ENCODE data around the gene FBH1. TPM values are rescaled to one million over a fixed set of nuclear protein-coding genes. Genes with fewer than 3 reads are reported as not detected.

The FBH1 gene
- total and polyA plus RNA-seq, 9 of the 15 experiments (the other 6 are each of a cell fraction or from before 2014, with no cell fraction given), result 13.4 to 108 (median 77.8) TPM

- TF ChIP-seq NR2C2 (CRISPR knock-in tag; IDR thresholded peaks at IDR 0.05) (peak; percentile 22; the same call in 1 of the 2 replicates), NR2C2 (tag; IDR thresholded peaks at IDR 0.05) (0 out of 2 replicates have a peak, but pooled peaks have one; percentile 33), VEZF1 (CRISPR knock-in tag; IDR thresholded peaks at IDR 0.05) (peak; percentile 70), ZBTB7A (IDR thresholded peaks at IDR 0.05; ENCODE audit: borderline replicate concordance, control insufficient read depth, low read depth, low read length) (peak; percentile 82), BRD9 (IDR thresholded peaks at IDR 0.05; ENCODE audit: low read depth, partially characterized antibody) (peak; percentile 70), ZBTB2 (IDR thresholded peaks at IDR 0.05) (peak; percentile 47; the same call in 1 of the 2 replicates), KAT7 (CRISPR knock-in tag; IDR thresholded peaks at IDR 0.05; ENCODE audit: borderline replicate concordance) (peak; percentile 91; the same call in 1 of the 2 replicates), SMARCC2 (IDR thresholded peaks at IDR 0.05; ENCODE audit: low read depth) (peak; percentile 56; the same call in 1 of the 2 replicates), ZNF384 (IDR thresholded peaks at IDR 0.05; ENCODE audit: low read depth, low read length) (no peak), RBM22 (IDR thresholded peaks at IDR 0.05; ENCODE audit: low read depth, low read length, poor library complexity, severe bottlenecking) (no peak), ZNF75A (CRISPR knock-in tag; IDR thresholded peaks at IDR 0.05) (no peak), ID3 (CRISPR knock-in tag; IDR thresholded peaks at IDR 0.05) (no peak), ID3 (tag; IDR thresholded peaks at IDR 0.05) (no peak), ZNF24 (IDR thresholded peaks at IDR 0.05) (no peak), IRF9 (tag; IDR thresholded peaks at IDR 0.05) (no peak), PBX2 (CRISPR knock-in tag; IDR thresholded peaks at IDR 0.05; ENCODE audit: low read depth) (no peak; the same call in 1 of the 2 replicates), PBX2 (tag; conservative IDR thresholded peaks at IDR 0.05; ENCODE audit: low read depth) (peak; percentile 49), MXD1 (CRISPR knock-in tag; IDR thresholded peaks at IDR 0.05; ENCODE audit: borderline replicate concordance, poor library complexity, severe bottlenecking) (no peak), NFIC (IDR thresholded peaks at IDR 0.05) (no peak), MCM5 (IDR thresholded peaks at IDR 0.05; ENCODE audit: low read depth) (no peak)
Measured at GRCh38 chr10:5977471-5978229, 87.6 kb downstream of the FBH1 start, which contains the start of gene IL15RA (continued).

Measured in K562 (cell line).